ENCODE results near the gene MAPK11. TPM values are rescaled to one million over a fixed set of nuclear protein-coding genes. Genes with fewer than 3 reads are reported as not detected.

The MAPK11 gene
- total and polyA plus RNA-seq, 9 of the 15 experiments (the other 6 are each of a cell fraction or from before 2014, with no cell fraction given) = 0.06 to 14.6 (median 5.3) TPM

DNA sequence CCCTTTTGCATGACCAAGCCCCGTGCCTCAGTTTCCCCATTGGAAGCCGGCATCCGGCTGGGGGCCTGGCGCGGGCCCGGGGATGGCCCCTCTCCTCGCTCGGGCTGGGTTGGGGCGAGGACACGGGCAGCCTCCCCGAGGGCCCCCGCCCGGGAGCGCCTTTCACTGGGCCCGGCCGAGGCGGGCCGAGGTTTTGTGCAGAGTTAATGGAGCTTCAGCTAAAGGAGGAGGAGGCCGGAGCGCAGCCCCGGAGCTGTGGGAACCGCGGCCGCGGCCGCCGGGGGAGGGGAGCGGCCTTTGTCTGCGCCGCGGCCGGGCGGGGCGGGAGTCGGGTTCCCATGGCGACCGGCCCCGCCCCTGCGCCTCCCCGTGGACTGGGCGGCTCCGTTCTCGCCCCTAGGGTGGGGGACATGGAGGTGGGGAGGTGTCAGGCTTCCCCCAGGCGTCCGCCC lies 1.4 kb upstream of the MAPK11 start (continued):
- TF ChIP-seq NR3C1 (CRISPR knock-in tag; IDR thresholded peaks at IDR 0.05) (no peak), CREBBP (IDR thresholded peaks at IDR 0.05; ENCODE audit: low read depth, low read length) (no peak), NRF1 (conservative IDR thresholded peaks at IDR 0.05 in 1 of 2, IDR thresholded peaks at IDR 0.05 in 1 of 2) (peak in 1 of 2 experiments; percentile 24; a peak in 2 of 4 replicates), HDAC1 (IDR thresholded peaks at IDR 0.05) (no peak), CC2D1A (IDR thresholded peaks at IDR 0.05) (no peak), ZBED1 (IDR thresholded peaks at IDR 0.05) (no peak)
- TF ChIP-seq, protein P1, sequence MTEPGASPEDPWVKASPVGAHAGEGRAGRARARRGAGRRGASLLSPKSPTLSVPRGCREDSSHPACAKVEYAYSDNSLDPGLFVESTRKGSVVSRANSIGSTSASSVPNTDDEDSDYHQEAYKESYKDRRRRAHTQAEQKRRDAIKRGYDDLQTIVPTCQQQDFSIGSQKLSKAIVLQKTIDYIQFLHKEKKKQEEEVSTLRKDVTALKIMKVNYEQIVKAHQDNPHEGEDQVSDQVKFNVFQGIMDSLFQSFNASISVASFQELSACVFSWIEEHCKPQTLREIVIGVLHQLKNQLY (CRISPR knock-in tag; conservative IDR thresholded peaks at IDR 0.05) = no peak
- TF ChIP-seq, protein P2, sequence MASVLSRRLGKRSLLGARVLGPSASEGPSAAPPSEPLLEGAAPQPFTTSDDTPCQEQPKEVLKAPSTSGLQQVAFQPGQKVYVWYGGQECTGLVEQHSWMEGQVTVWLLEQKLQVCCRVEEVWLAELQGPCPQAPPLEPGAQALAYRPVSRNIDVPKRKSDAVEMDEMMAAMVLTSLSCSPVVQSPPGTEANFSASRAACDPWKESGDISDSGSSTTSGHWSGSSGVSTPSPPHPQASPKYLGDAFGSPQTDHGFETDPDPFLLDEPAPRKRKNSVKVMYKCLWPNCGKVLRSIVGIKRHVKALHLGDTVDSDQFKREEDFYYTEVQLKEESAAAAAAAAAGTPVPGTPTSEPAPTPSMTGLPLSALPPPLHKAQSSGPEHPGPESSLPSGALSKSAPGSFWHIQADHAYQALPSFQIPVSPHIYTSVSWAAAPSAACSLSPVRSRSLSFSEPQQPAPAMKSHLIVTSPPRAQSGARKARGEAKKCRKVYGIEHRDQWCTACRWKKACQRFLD (CRISPR knock-in tag; IDR thresholded peaks at IDR 0.05) = no peak

Data from K562 (cell line).